T-helper 17 cell (primary cell): ENCODE results near the gene BBS10. TPM values are rescaled to one million over a fixed set of nuclear protein-coding genes. Genes with fewer than 3 reads are reported as not detected.
A peak's percentile ranks its signal among the peaks of the same experiment; 100 is the strongest.
"Not testable (repeated sequence)": the region's sequence is repeated elsewhere in the genome, so short reads cannot be mapped to it uniquely, and the experiment has no call there.

Experiments
- ATAC-seq: fragments of 150-1000 bp; cut with Tn5 transposase; 2 replicates; pipeline ENCODE4 v1.10.0; 2021; ENCODE audit warnings: mild to moderate bottlenecking, moderate library complexity
- DNase-seq, 3 donors: peaks; one replicate each; pipeline versions ENCODE4 v3.0.0 to v3.0.0-alpha.2; 2020 to 2021
- H3K9me3 ChIP-seq: one replicate; pipeline ENCODE4 v1.7.0; 2013; ENCODE audit warnings: low read length, mild to moderate bottlenecking; ENCODE audit not compliant: control insufficient read depth, poor library complexity, severe bottlenecking
- H3K27ac Mint-ChIP-seq: one replicate; pipeline ENCODE4 v1.8.0; 2022; ENCODE audit warnings: mild to moderate bottlenecking, moderate library complexity, mixed read lengths
- H3K27me3 Mint-ChIP-seq: one replicate; pipeline ENCODE4 v1.8.0; 2022; ENCODE audit warnings: mixed read lengths
- H3K36me3 Mint-ChIP-seq: one replicate; pipeline ENCODE4 v1.8.0; 2022; ENCODE audit warnings: low read depth, mixed read lengths
- H3K4me1 Mint-ChIP-seq: one replicate; pipeline ENCODE4 v1.8.0; 2022; ENCODE audit warnings: mild to moderate bottlenecking, mixed read lengths
- H3K4me3 Mint-ChIP-seq: one replicate; pipeline ENCODE4 v1.8.0; 2022; ENCODE audit warnings: mild to moderate bottlenecking, moderate library complexity, mixed read lengths
- total RNA-seq, 4 donors: library from RNA in 2 of 4; stranded (reverse) in 2 of 4; gene quantifications; one replicate each; pipeline ENCODE4 v1.2.3 and lab custom pipeline; 2022 to 2026

Gene BBS10
- total RNA-seq (1 to 10 TPM; 2.3 to 2.4 TPM), total RNA-seq (lab: John Stamatoyannopoulos, UW) (8.6 to 13.4 reads per million in 2 donors)

DNA sequence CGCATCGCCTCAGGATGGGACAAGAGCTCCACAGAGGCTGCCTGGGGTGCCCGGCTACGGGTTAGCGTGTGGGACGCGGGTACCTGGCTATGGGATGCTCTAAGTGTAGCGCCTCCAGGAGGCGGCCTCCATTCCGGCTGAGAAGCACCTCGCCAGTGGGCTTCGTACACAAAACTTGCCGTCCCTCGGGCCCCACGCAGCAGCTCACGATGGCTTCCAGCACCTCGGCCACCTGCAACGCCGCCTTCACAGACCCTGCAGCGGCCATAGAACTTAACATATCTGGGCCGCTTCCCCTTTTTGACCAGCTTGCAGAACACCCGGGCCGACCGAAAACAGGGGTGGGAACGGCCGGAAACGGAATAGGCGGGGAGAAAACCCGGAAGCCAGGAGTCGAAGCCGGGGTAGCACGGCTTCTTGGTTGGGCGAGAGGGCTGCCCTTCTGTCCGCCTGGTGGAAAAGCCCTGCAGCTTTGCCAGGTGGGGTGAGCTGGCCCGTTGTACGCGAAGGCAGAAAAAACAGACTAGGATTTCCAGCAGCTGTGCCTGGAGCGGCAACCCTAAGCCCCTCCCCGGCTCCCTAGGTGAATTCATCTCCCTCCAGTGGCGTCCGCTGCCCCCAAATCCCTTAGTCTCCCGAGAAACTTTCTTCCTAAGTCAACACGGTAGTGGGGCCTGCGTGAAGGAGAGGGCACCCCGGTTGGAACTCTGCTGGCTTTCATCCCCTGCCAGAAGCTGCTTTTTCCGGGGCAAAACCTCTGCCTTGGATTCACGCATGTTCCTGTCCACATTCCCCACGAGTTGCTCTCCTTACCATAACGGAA is at the start of gene BBS10:
BBS10 (minus strand) TSS at position 337 of the 823 bp plus-strand sequence; CDS start at position 280, 57 bp downstream.
- Mint-ChIP-seq H3K27ac (peak within 1 kb of the TSS; percentile 89), H3K36me3 (no peaks in the 10 kb centered on the region), H3K4me1 (peaks cover 11% of the 10 kb centered on the region), H3K4me3 (peak within 1 kb of the TSS; percentile 93), H3K27me3 (no peaks in the 10 kb centered on the region)
- DNase-seq, result peak; percentile 63 to 75 (median 72)
- peak; percentile 97 for ATAC-seq
- H3K9me3 ChIP-seq, result no peaks in the 10 kb centered on the region

DNA sequence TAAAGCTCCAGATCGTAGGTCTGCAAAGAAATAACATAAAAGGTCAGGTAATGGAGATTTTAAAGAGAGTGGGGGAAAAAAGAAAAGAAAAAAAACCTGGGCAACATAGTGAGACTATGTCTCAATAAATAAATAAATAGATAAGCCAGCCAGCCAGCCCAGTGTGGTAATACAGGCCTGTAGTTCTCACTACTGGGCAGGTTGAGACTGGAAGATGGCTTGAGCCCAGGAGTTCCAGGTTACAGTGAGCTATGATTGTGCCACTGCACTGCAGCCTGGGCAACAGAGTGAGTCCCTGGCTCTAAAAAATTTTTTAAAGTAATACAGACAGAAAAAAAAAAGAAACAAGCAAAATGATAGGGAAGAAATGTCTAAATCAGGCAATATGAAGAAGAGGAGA is 43.2 kb upstream of the BBS10 start:
- peaks cover 3% of the 10 kb centered on the region for H3K36me3 Mint-ChIP-seq
- peak overlapping the region; percentile 78 for H3K27ac Mint-ChIP-seq
- H3K27me3 Mint-ChIP-seq, result no peaks in the 10 kb centered on the region
- ATAC-seq (no peak), DNase-seq (no peak)
- peaks cover 3% of the 10 kb centered on the region for H3K4me1 Mint-ChIP-seq
- no peak overlapping the region for H3K4me3 Mint-ChIP-seq
- no peaks in the 10 kb centered on the region for H3K9me3 ChIP-seq

- H3K9me3 ChIP-seq, result no peaks in the 10 kb centered on the region
- no peak for DNase-seq
- Mint-ChIP-seq H3K4me3 (no peak overlapping the region), H3K27ac (no peak overlapping the region), H3K36me3 (peaks cover 6% of the 10 kb centered on the region), H3K27me3 (no peaks in the 10 kb centered on the region), H3K4me1 (peaks cover 3% of the 10 kb centered on the region)
- no peak for ATAC-seq
Measured at GRCh38 chr12:76387614-76388013, 39.4 kb upstream of the BBS10 start.

DNA sequence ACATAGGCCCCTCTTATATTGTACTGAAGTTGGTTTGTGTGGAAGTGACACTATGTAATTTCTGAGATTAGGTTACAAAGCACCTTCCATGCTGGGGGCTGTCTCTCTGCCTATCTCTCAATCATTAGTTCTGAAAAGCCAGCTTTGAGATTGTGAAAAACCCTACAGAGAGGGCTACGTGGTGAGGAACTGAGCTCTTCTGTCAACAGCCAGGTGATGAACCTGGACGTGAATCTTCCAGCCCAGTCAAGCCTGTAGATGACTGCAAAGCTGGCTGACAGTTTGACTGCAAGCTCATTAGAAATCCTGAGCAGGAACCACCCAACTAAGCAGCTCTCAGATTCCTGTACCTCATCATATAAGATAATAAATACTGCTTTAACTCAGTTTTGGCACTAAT is 36.3 kb upstream of the BBS10 start:
- H3K4me3 Mint-ChIP-seq, result no peak overlapping the region
- no peak for DNase-seq
- H3K4me1 Mint-ChIP-seq, result no peaks in the 10 kb centered on the region
- H3K27me3 Mint-ChIP-seq, result no peaks in the 10 kb centered on the region
- H3K36me3 Mint-ChIP-seq, result peaks cover 3% of the 10 kb centered on the region
- H3K27ac Mint-ChIP-seq, result peak overlapping the region; percentile 4
- no peak for ATAC-seq
- no peaks in the 10 kb centered on the region for H3K9me3 ChIP-seq

- peaks cover 3% of the 10 kb centered on the region for H3K36me3 Mint-ChIP-seq
- DNase-seq, result no peak
- no peak overlapping the region for H3K27ac Mint-ChIP-seq
- H3K27me3 Mint-ChIP-seq, result no peaks in the 10 kb centered on the region
- H3K9me3 ChIP-seq, result no peaks in the 10 kb centered on the region
- no peak overlapping the region for H3K4me3 Mint-ChIP-seq
- H3K4me1 Mint-ChIP-seq, result no peaks in the 10 kb centered on the region
- ATAC-seq, result no peak
Measured at GRCh38 chr12:76383988-76384387, 35.8 kb upstream of the BBS10 start.

DNA sequence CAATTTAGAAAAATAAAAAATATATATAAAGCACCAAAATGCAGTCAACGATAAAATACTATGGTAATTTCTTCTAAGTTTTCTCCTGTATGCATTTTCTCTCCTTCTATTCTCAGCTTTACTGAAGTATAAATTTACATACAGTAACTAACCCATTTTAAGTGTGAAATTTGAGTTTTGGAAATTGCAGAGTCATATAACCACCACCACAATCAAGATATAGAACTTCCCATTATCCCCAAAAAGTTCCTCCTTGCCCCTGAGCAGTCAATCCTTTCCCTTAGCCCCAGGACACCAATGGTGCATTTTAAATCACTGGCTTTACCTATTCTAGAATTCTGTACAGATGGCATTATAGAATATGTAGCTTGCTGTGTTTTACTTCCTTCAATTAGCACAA is 31.0 kb upstream of the BBS10 start:
- DNase-seq (no peak), ATAC-seq (no peak)
- Mint-ChIP-seq H3K4me1 (no peaks in the 10 kb centered on the region), H3K36me3 (no peaks in the 10 kb centered on the region), H3K27me3 (no peaks in the 10 kb centered on the region), H3K4me3 (no peak overlapping the region), H3K27ac (no peak overlapping the region)
- H3K9me3 ChIP-seq, result no peaks in the 10 kb centered on the region

- not testable (repeated sequence) for DNase-seq, H3K9me3 ChIP-seq, H3K27me3 Mint-ChIP-seq, H3K4me1 Mint-ChIP-seq, ATAC-seq, H3K4me3 Mint-ChIP-seq, H3K36me3 Mint-ChIP-seq, H3K27ac Mint-ChIP-seq
Measured at GRCh38 chr12:76376876-76377275, 28.7 kb upstream of the BBS10 start.

GRCh38 chr12:76375939-76376338 is 27.7 kb upstream of the BBS10 start:
- no peaks in the 10 kb centered on the region for H3K27me3 Mint-ChIP-seq
- no peak overlapping the region for H3K4me3 Mint-ChIP-seq
- no peak for DNase-seq
- no peak for ATAC-seq
- H3K36me3 Mint-ChIP-seq, result peaks cover 4% of the 10 kb centered on the region
- no peaks in the 10 kb centered on the region for H3K9me3 ChIP-seq
- peaks cover 3% of the 10 kb centered on the region for H3K4me1 Mint-ChIP-seq
- H3K27ac Mint-ChIP-seq, result no peak overlapping the region

DNA sequence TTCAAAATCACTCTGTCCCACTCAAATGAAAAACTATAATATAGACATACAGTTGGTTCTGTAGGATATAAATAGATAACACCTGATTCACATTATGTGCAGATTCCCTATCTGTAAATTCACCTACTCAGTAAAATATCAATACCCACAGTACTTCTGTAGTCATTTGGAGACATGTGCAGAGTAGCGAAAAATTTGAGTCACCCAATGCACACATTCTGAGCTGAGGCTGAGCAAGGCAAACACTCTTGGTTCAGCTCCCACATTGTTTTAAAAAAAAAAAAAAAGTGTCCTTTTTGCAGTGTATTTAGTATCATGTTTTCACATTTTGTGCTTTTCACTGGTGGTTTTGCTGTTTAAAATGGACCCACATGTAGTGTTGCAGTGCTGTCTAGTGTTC is 27.3 kb upstream of the BBS10 start:
- Mint-ChIP-seq H3K4me1 (peaks cover 3% of the 10 kb centered on the region), H3K27ac (no peak overlapping the region), H3K4me3 (no peak overlapping the region), H3K27me3 (no peaks in the 10 kb centered on the region), H3K36me3 (peaks cover 4% of the 10 kb centered on the region)
- no peak for DNase-seq
- no peak for ATAC-seq
- H3K9me3 ChIP-seq, result no peaks in the 10 kb centered on the region

- peaks cover 3% of the 10 kb centered on the region for H3K4me1 Mint-ChIP-seq
- H3K36me3 Mint-ChIP-seq, result peaks cover 4% of the 10 kb centered on the region
- H3K9me3 ChIP-seq, result peaks cover 4% of the 10 kb centered on the region
- no peak overlapping the region for H3K27ac Mint-ChIP-seq
- ATAC-seq (no peak), DNase-seq (no peak)
- no peaks in the 10 kb centered on the region for H3K27me3 Mint-ChIP-seq
- no peak overlapping the region for H3K4me3 Mint-ChIP-seq
Measured at GRCh38 chr12:76374386-76375020, 26.3 kb upstream of the BBS10 start.

- Mint-ChIP-seq H3K4me3 (no peak overlapping the region), H3K4me1 (peaks cover 3% of the 10 kb centered on the region), H3K27ac (no peak overlapping the region), H3K27me3 (no peaks in the 10 kb centered on the region), H3K36me3 (peaks cover 27% of the 10 kb centered on the region)
- H3K9me3 ChIP-seq, result peaks cover 5% of the 10 kb centered on the region
- ATAC-seq (no peak), DNase-seq (no peak)
Measured at GRCh38 chr12:76368230-76368629, 20.0 kb upstream of the BBS10 start.

DNA sequence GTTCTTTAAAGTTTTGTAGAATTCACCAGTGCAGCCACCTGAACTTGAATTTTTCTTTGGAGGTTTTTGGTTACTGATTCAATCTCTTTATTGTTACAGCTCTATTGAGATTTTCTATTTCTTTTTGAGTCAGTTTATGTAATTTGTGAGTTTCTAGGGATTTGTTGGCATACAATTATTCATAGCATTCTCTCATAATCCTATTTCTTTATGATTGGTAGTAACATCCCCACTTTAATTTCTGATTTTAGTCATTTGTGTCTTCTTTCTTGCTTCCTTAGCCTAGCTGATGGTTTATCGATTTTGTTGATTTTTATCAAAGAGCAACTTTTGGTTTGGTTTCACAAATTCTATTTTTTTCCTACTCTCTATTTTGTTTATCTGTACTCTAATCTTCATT is 17.9 kb upstream of the BBS10 start:
- ATAC-seq (no peak), DNase-seq (no peak)
- Mint-ChIP-seq H3K27me3 (no peaks in the 10 kb centered on the region), H3K4me1 (peaks cover 4% of the 10 kb centered on the region), H3K36me3 (peaks cover 23% of the 10 kb centered on the region), H3K4me3 (no peak overlapping the region), H3K27ac (no peak overlapping the region)
- peaks cover 5% of the 10 kb centered on the region for H3K9me3 ChIP-seq

DNA sequence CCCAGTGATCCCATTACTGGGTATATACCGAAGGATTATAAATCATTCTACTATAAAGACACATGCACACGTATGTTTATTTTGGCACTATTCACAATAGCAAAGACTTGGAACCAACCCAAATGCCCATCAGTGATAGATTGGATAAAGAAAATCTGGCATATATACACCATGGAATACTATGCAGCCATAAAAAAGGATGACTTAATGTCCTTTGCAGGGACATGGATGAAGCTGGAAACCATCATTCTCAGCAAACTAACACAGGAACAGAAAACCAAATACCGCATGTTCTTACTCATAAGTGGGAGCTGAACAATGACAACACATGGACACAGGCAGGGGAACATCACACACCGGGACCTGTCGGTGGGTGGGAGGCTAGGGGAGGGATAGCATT is 15.9 kb upstream of the BBS10 start:
- not testable (repeated sequence) for H3K4me3 Mint-ChIP-seq, DNase-seq, H3K27me3 Mint-ChIP-seq, H3K27ac Mint-ChIP-seq, H3K9me3 ChIP-seq, ATAC-seq, H3K4me1 Mint-ChIP-seq
- H3K36me3 Mint-ChIP-seq, result peaks cover 25% of the 10 kb centered on the region

- peaks cover 10% of the 10 kb centered on the region for H3K36me3 Mint-ChIP-seq
- H3K4me1 Mint-ChIP-seq, result peaks cover 4% of the 10 kb centered on the region
- no peak overlapping the region for H3K27ac Mint-ChIP-seq
Measured at GRCh38 chr12:76360316-76360715, 12.1 kb upstream of the BBS10 start.

More at GRCh38 chr12:76360316-76360715, 12.1 kb upstream of the BBS10 start:
- H3K9me3 ChIP-seq, result no peaks in the 10 kb centered on the region
- DNase-seq, result no peak
- H3K4me3 Mint-ChIP-seq, result no peak overlapping the region
- no peaks in the 10 kb centered on the region for H3K27me3 Mint-ChIP-seq
- ATAC-seq, result no peak
